ENCODE results near the gene UGP2.
"Not testable (repeated sequence)": the region's sequence is repeated elsewhere in the genome, so short reads cannot be mapped to it uniquely, and the experiment has no call there.

The UGP2 gene

DNA sequence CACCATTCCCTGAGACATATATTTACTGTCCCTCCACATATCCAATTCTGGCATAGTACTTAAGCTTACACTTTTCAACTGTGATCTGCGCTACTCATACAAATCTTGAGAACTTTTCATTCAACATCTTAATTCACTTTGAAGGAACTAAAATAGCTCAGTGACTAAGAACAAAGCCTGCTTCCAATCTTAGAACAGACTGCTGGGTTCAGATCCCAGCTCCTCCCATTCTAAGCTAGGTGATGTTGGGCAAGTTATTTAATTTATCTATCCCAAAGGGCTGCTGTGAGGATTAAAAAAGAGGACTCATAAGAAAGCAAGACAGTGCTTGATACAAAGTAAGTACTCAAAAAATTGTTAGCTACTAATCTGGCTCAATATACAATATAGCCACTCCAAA, 57.9 kb downstream of the UGP2 start:
- no peak for FAIRE-seq

DNA sequence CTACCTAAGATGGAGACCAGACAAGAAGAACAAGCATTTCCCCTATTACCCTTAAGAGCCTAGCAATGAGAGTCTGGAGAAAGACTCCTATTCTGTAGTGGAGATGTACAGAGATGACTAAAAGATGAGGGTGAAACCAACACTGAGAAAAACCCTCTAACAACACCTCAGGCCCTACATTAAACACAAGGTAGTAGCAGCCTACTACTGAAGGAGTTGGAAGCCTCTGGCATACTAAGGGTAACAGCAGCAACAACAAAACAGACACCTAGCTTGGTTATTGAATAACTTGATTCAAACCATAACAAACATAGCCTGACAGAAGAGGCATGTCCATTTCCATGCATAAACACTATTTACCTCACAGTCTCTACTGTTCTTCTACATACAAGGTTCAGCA, 60.5 kb downstream of the UGP2 start:
- FAIRE-seq, result no peak

GRCh38 chr2:63903003-63903402, 61.3 kb downstream of the UGP2 start:
- no peak for FAIRE-seq

DNA sequence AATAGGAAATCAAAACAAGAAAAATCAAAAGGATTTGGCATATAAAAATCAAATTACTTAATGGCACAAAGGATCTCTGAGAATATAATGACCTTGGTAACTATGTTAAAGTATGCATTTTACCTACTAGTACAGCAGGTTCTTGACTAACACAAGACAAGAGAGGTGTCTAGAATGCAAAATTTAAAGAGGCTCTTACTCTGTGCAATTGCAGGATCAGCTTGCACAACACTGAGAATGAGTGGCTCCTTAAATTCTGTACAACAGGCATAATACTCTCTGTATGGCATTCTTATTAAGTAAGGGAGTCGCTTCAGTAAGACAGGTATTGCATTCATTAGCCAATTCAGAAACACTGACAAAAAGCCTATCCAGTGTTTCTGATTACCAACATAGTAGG, 72.6 kb downstream of the UGP2 start:
- FAIRE-seq, result no peak

DNA sequence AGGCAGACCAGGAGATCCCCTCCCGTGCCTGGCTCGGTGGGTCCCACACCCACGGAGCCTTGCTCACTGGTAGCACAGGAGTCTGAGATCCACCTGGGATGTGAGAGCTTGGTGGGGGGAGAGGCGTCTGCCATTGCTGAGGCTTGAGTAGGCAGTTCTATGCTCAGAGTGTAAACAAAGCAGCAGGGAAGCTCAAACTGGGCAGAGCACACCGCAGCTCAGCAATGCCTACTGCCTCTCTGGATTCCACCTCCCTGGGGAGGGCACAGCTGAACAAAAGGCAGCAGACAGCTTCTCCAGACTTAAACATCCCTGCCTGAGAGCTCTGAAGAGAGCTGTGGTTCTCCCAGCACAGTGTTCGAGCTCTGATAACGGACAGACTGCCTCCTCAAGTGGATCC, 85.1 kb downstream of the UGP2 start:
- FAIRE-seq, result no peak

- not testable (repeated sequence) for FAIRE-seq
Measured at GRCh38 chr2:63932104-63932503, 90.4 kb downstream of the UGP2 start.

Measured in G401.6 (cell line).